Measurements from ENCODE around the gene DNAJA3. TPM values are rescaled to one million over a fixed set of nuclear protein-coding genes. Genes with fewer than 3 reads are reported as not detected.

The DNAJA3 gene
- 10 to 100 TPM; 26.4 to 29.1 TPM for total RNA-seq

DNA sequence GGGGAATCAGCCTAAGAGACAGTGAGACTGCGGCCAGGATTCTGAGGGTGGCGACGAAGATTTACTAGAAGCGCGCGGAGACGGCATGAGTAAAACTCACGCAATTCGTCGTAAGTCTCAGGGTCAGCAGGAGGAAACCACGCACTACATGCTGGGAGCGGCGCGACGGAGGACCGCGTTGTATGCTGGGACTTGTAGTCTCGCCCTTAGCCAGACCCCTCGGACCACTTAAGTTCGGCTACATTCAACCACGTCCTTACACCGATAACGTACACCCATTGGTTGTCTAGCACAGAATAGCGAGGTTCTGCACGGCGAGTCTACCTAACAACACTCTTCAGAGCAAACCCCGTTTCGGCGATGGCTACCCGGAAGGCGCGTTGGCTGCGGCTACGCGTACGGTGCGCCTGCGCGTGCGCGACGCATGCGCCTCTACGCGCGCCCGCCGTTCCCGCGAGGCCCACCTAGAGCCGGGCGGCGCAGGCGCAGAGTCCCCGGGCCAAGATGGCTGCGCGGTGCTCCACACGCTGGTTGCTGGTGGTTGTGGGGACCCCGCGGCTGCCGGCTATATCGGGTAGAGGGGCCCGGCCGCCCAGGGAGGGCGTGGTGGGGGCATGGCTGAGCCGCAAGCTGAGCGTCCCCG, at the start of gene DNAJA3:
Gene DNAJA3, plus strand, starts transcription at position 491 of the 643 bp plus-strand sequence. Its CDS starts 14 bp downstream, at position 505.
- WGBS, 2 donors: 0% methylated on average over 19 to 68 of the region's 68 CpGs

DNA sequence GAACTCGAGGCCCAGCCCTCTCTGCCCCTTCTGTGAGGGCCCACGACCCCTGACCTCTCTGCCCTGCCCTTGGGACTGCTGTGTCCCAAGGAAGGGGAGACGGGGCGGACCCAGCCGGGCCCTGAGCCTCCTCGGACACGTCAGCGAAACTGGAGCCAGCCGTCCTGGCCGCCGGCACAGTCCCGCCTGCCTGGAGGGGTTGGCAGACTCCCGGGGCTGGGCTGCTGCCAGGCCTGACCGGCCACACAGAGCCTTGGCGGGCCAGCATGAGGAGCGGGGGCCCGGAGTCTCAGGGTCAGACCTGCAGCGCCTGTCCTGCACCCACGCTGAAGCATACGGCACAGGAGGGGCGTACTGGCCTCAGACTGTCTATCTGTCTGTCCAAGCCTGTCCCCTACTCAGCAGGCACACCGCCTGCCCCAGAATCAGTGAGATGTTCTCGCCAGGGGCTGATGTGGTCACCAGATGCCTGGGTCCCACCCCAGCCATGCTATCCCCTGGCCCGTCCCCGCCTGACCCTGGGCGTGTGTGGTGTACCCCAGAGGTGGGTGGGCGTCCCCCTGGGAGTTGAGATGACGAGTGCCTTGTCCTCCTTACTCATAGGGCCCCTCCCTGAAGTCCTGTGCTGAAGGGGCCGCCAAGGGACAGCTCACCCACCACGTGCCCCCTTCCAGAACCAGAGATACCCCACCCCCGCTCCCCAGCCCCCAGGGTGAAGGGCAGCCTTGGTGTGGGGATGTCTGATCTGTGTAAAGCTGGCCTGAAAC, 49.4 kb upstream of the DNAJA3 start:
- H3K27ac ChIP-seq: peak overlapping the region; percentile 78 to 89 (median 86)
- ATAC-seq: peak; percentile 71
- H3K4me3 ChIP-seq: no peak overlapping the region
- DNase-seq: peak; percentile 90 to 97 (median 93)
- H3K36me3 ChIP-seq (replicated peaks in 1 of 2; ENCODE audit: insufficient read depth in 1 of 2, low read depth in 2 of 2): no peaks in the 10 kb centered on the region
- no peaks in the 10 kb centered on the region for H3K27me3 ChIP-seq
- H3K9me3 ChIP-seq: no peaks in the 10 kb centered on the region
- intact Hi-C loops (cut with DNase I): no loop called here
- H3K4me1 ChIP-seq: peaks cover 71% of the 10 kb centered on the region
- TF ChIP-seq, protein P1, sequence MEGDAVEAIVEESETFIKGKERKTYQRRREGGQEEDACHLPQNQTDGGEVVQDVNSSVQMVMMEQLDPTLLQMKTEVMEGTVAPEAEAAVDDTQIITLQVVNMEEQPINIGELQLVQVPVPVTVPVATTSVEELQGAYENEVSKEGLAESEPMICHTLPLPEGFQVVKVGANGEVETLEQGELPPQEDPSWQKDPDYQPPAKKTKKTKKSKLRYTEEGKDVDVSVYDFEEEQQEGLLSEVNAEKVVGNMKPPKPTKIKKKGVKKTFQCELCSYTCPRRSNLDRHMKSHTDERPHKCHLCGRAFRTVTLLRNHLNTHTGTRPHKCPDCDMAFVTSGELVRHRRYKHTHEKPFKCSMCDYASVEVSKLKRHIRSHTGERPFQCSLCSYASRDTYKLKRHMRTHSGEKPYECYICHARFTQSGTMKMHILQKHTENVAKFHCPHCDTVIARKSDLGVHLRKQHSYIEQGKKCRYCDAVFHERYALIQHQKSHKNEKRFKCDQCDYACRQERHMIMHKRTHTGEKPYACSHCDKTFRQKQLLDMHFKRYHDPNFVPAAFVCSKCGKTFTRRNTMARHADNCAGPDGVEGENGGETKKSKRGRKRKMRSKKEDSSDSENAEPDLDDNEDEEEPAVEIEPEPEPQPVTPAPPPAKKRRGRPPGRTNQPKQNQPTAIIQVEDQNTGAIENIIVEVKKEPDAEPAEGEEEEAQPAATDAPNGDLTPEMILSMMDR (IDR thresholded peaks at IDR 0.05): no peak
- TF ChIP-seq POLR2A (IDR thresholded peaks at IDR 0.05): peak; percentile 24 to 50 (median 45)
- 38 to 45% methylated on average over 2 to 31 of the region's 31 CpGs for whole genome bisulfite sequencing, 2 donors

More for the DNA sequence above, at the start of gene DNAJA3:
- DNase-seq: peak; percentile 92 to 95 (median 93)
- H3K4me1 ChIP-seq: peaks cover 23% of the 10 kb centered on the region
- H3K27ac ChIP-seq: peak within 1 kb of the TSS; percentile 89 to 97 (median 92)
- ATAC-seq: peak; percentile 97
- TF ChIP-seq POLR2A (IDR thresholded peaks at IDR 0.05): peak; percentile 35 to 83 (median 82)
- TF ChIP-seq, protein P1 (IDR thresholded peaks at IDR 0.05): peak in 1 of 7 experiments; percentile 25
- no peaks in the 10 kb centered on the region for H3K36me3 ChIP-seq (replicated peaks in 1 of 2; ENCODE audit: insufficient read depth in 1 of 2, low read depth in 2 of 2)
- intact Hi-C loops (cut with DNase I): no loop called here
- peak within 1 kb of the TSS; percentile 71 to 75 for H3K4me3 ChIP-seq
- H3K9me3 ChIP-seq: no peaks in the 10 kb centered on the region
- H3K27me3 ChIP-seq: no peaks in the 10 kb centered on the region

DNA sequence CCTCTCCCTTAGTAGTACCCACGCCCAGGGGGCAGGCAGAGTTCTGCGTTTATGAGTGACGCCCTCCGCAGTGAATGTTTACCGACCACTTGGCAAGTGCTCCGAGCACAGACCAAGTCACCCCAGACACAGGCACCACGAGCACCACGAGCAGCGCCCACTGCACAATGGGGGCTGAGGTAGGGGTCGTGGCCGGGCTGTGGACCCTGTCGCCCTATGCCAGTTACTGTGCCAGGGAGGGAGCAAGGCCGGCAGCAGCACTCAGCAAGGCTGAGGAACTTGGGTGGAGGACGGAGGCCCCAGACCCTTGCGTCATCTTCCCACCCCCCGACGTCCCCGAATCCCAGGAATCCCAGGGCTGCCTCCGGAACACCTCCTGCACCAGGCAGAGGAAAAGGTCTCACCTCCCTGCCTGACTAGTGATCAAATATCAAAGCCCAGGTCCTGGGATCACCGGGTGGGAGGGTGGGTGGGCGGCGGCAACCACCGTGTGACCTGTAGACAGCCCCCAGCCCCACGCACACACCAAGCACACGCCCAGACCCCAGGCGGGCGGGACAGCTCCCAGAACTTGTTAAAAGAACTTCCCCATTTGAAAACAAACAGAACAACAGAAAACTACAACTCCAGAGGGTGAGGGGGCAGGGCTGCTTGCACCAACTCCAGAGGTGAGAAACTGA, 48.6 kb upstream of the DNAJA3 start:
- ATAC-seq: no peak
- TF ChIP-seq POLR2A (IDR thresholded peaks at IDR 0.05): no peak
- TF ChIP-seq, protein P1 (IDR thresholded peaks at IDR 0.05): no peak
- no peaks in the 10 kb centered on the region for H3K9me3 ChIP-seq
- peaks cover 0 to 2% of the 10 kb centered on the region in 2 donors for H3K36me3 ChIP-seq (replicated peaks in 1 of 2; ENCODE audit: insufficient read depth in 1 of 2, low read depth in 2 of 2)
- intact Hi-C loops (cut with DNase I): no loop called here
- no peak overlapping the region for H3K4me3 ChIP-seq
- peak in 1 of 4 donors; percentile 18 for DNase-seq
- H3K4me1 ChIP-seq: peaks cover 67% of the 10 kb centered on the region
- WGBS, 2 donors: 78 to 90% methylated on average over 4 to 19 of the region's 27 CpGs
- H3K27ac ChIP-seq: peak overlapping the region; percentile 78 to 89 (median 86)
- no peaks in the 10 kb centered on the region for H3K27me3 ChIP-seq

DNA sequence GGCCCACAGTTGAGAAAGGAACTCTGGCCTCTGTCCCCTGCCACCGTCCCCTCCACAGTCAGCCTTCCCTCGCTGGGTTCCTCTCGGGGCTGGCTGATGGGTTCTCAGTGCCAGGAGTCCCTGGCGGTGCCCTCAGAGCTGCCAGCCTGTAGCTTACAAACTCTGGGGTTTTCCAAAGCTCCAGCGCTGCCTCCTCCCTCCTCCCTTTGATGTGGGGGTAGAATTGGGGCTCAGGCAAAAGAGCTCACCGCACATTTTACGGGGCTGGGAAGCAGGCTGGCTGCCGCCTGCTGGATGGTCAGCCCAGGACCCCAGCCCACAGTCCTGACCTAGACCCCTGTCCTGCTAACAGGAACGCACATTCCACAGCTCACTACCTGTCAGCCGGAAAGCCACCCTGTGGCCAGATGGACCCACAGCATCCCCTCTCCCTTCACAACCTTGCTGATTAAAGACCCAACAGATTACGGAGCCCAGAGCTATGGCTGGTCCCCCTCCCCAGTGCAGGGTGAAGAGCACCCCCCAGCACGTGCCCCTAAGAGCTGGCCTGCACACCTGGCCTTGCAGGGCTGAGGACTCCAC, 48.0 kb upstream of the DNAJA3 start:
- ATAC-seq (no peak), DNase-seq (peak in 2 of 4 donors; percentile 38 to 45)
- Histone ChIP-seq H3K9me3 (no peaks in the 10 kb centered on the region), H3K27ac (peak overlapping the region in 3 of 4 donors; percentile 78 to 89 (median 85)), H3K36me3 (replicated peaks in 1 of 2; ENCODE audit: insufficient read depth in 1 of 2, low read depth in 2 of 2) (peaks cover 0 to 5% of the 10 kb centered on the region in 2 donors), H3K27me3 (no peaks in the 10 kb centered on the region), H3K4me3 (no peak overlapping the region), H3K4me1 (peaks cover 61% of the 10 kb centered on the region)
- intact Hi-C loops (cut with DNase I): no loop called here
- TF ChIP-seq, protein P1 (IDR thresholded peaks at IDR 0.05): peak in 2 of 7 experiments; percentile 11 to 27
- TF ChIP-seq POLR2A (IDR thresholded peaks at IDR 0.05): no peak
- WGBS, 2 donors: 62 to 78% methylated on average over 8 to 12 of the region's 12 CpGs

Data from body of pancreas (tissue), 4 donors.